NCI-H2107 treated with DMSO at 0.1 percent for 48 hours (cell line): ENCODE results near the gene UBR1.
A peak's percentile ranks its signal among the peaks of the same experiment; 100 is the strongest.

ENCODE experiments used
- DNase-seq: peaks from one replicate; lab custom pipeline; 2025; ENCODE audit not compliant: unreplicated experiment; lab: John Stamatoyannopoulos, UW

UBR1 gene

GRCh38 chr15:43111354-43111753 lies 5.5 kb upstream of the UBR1 start:
- no peak for DNase-seq

- DNase-seq, result no peak
These were observed 1.9 kb upstream of the UBR1 start for GRCh38 chr15:43107751-43108150.

- no peak for DNase-seq
These were observed 620 bp upstream of the UBR1 start for GRCh38 chr15:43106486-43106829.

- DNase-seq, result peak; percentile 14
These were observed 631 bp downstream of the UBR1 start for GRCh38 chr15:43105077-43105736.

GRCh38 chr15:43104426-43104825 lies 1.4 kb downstream of the UBR1 start:
- DNase-seq, result no peak

GRCh38 chr15:43103907-43104306 lies 1.9 kb downstream of the UBR1 start:
- DNase-seq, result no peak

- no peak for DNase-seq
These were observed 3.7 kb downstream of the UBR1 start for GRCh38 chr15:43102187-43102586.

GRCh38 chr15:43100971-43101370 lies 4.9 kb downstream of the UBR1 start:
- DNase-seq, result no peak

- no peak for DNase-seq
These were observed 6.6 kb downstream of the UBR1 start for GRCh38 chr15:43099105-43099845.

- no peak for DNase-seq
These were observed 9.4 kb downstream of the UBR1 start for GRCh38 chr15:43096411-43096810.

- no peak for DNase-seq
These were observed 10.0 kb downstream of the UBR1 start for GRCh38 chr15:43095708-43096347.

- DNase-seq, result no peak
These were observed 10.6 kb downstream of the UBR1 start for GRCh38 chr15:43095243-43095642.

GRCh38 chr15:43094416-43095030 lies 11.3 kb downstream of the UBR1 start:
- DNase-seq, result no peak

- no peak for DNase-seq
These were observed 12.8 kb downstream of the UBR1 start for GRCh38 chr15:43093026-43093425.

- no peak for DNase-seq
These were observed 14.0 kb downstream of the UBR1 start for GRCh38 chr15:43091859-43092258.

GRCh38 chr15:43086551-43086950 lies 19.3 kb downstream of the UBR1 start:
- no peak for DNase-seq

GRCh38 chr15:43085921-43086320 lies 19.9 kb downstream of the UBR1 start:
- DNase-seq, result no peak

GRCh38 chr15:43082509-43082908 lies 23.3 kb downstream of the UBR1 start:
- DNase-seq, result no peak

- DNase-seq, result no peak
These were observed 24.6 kb downstream of the UBR1 start for GRCh38 chr15:43081283-43081682.

GRCh38 chr15:43071451-43071850 lies 34.4 kb downstream of the UBR1 start:
- no peak for DNase-seq

- no peak for DNase-seq
These were observed 34.9 kb downstream of the UBR1 start for GRCh38 chr15:43070893-43071292.

GRCh38 chr15:43070249-43070648 lies 35.6 kb downstream of the UBR1 start:
- DNase-seq, result no peak
